Measurements from ENCODE around the gene CDH22.

CDH22 gene

GRCh38 chr20:46265539-46265938 is 42.8 kb downstream of the CDH22 start:
- DNase-seq, result no peak

- peak; percentile 70 for DNase-seq
These were observed 43.7 kb downstream of the CDH22 start for GRCh38 chr20:46264391-46265266.

- DNase-seq, result peak; percentile 17
These were observed 46.6 kb downstream of the CDH22 start for GRCh38 chr20:46261456-46262253.

DNA sequence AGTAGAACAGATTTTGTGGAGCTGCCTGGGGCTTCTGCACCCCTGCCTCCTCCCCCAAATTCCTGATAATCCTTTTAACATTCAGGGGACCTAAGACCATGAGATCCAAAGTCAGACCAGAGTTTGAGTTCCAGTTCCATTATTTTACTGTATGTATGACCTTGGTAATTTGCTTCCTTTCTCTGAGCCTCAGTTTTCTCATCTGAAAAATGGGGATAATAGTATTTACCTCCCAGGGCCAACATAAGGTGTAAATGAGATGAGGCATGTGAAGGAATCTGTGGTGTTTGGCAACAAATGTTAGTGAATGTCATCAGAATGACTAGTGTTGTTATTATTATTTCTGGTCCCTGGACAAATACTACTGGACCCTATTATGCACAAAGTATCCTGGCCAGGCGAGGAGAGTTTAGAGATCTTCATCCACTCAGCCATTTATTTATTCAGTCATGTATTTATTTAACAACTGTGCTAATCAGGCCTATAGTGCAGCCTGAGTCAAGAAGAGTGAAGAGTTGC is 47.3 kb downstream of the CDH22 start:
- no peak for DNase-seq

- no peak for DNase-seq
These were observed 47.8 kb downstream of the CDH22 start for GRCh38 chr20:46260480-46260879.

DNA sequence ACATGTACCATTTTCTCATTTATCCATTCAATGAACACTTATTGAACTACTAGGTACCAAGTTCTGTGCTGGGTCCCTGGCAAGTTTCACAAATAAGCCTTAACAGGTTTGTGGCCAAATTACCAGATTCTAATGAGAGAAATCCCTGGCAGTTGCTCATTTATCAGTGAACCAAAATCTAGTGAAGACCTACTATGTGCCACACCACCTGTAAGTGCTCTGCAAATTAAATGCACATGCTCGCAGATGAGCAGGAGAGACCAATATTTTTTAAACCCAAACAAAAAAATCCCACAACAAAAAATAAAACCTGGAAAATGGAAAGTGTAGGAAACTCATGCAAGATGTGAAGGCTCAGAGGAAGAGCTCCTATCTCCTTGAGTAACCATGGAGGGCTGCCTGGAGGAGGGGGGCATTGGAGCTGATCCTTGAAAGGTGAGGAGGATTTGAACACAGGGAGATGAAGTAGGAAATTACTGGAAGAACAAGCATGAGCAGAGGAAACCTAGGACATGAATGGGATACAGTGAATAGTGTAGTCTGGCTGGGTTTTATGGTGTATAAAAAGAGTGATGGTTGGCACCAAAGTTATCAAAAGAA is 48.9 kb downstream of the CDH22 start:
- DNase-seq, result no peak

- no peak for DNase-seq
These were observed 50.4 kb downstream of the CDH22 start for GRCh38 chr20:46257887-46258286.

GRCh38 chr20:46256293-46256692 is 52.0 kb downstream of the CDH22 start:
- DNase-seq, result no peak

- DNase-seq, result peak; percentile 97
These were observed 52.7 kb downstream of the CDH22 start for GRCh38 chr20:46255440-46256104.

- no peak for DNase-seq
These were observed 54.9 kb downstream of the CDH22 start for GRCh38 chr20:46253391-46253790.

DNA sequence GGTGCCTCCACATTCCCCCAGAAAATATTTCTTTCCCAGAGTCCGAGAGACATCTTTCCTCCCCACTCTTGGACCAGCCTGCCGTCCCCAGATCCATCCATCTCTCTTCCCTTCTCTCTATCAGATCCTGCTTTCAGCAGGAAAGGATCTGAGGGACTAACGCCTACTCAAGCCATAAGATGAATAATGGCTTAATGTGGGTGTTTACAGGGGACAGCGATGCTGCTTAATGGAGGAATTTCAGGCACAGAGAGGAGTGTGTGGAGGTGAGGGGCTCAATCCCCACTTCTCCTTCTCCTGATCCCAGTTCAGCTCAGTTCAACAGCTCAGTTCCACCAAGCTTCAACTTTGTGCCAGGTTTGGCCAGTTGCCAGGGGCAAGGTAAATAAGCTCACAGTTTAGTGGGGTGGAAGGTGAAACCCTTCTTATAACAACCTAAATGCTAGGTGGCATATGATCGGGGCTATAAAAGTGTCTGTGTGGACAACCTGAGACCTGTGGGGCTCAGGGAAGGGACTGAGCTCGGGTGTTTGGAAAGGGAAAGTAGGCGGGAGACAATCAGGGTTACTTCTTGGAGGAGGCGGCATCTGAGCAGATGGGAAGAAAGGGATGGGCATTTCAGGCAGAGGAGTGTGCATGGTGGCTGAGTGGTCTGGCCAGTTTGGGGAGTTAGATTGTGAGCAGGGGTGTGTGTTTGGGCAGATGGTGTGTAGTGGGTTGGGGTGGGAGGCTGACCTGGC is 55.8 kb downstream of the CDH22 start:
- no peak for DNase-seq

GRCh38 chr20:46251211-46251673 is 57.1 kb downstream of the CDH22 start:
- no peak for DNase-seq

- DNase-seq, result no peak
These were observed 57.5 kb downstream of the CDH22 start for GRCh38 chr20:46250772-46251171.

DNA sequence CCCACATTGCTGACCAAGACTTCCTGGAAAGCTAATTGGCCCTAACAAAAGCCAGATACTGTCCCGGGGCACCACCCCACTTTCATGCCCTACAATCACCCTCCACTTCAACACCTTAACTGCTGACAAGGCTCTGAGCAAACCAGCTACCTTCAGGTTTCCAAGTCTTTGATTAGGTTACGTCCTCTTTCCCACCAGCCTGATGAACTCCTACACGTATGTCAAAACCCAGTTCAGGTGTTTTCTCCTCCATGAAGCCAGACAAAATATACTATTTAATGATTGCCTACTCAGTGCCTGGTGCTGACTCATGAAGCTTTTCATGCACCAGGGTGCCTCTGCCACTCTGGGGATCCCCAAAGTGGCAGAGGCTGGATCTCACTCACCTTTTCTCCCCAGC is 58.6 kb downstream of the CDH22 start:
- DNase-seq, result no peak

GRCh38 chr20:46246559-46246958 is 61.7 kb downstream of the CDH22 start:
- no peak for DNase-seq

- no peak for DNase-seq
These were observed 64.3 kb downstream of the CDH22 start for GRCh38 chr20:46243707-46244628.

DNA sequence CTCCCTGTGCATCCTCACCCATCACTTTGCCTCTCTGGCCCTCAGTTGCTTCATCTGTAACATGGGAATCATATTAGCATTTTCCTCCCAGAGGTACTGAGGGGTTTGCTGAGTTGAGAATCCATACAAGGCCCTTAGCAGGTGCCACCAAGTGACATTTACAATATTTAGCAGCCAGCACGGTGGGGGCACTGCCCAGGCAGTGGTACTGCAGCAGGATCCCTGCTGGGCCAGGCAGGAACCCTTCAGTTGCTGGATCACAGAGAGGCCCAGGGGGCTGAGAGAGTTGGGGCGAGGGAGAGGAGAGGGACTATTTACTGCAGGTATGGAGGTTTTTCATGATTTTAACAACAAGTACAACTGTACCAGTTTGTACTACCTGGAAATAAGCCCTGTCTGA is 65.9 kb downstream of the CDH22 start:
- no peak for DNase-seq

- DNase-seq, result no peak
These were observed 67.4 kb downstream of the CDH22 start for GRCh38 chr20:46240881-46241280.

- no peak for DNase-seq
These were observed 68.2 kb downstream of the CDH22 start for GRCh38 chr20:46240065-46240464.

GRCh38 chr20:46237736-46238135 is 70.6 kb downstream of the CDH22 start:
- DNase-seq, result no peak

GRCh38 chr20:46237227-46237626 is 71.1 kb downstream of the CDH22 start:
- no peak for DNase-seq

Measured in COR-L47 (cell line).